ENCODE measurements around the gene TBXA2R. TPM values are rescaled to one million over a fixed set of nuclear protein-coding genes. Genes with fewer than 3 reads are reported as not detected.

TBXA2R gene
- total RNA-seq, 2 donors from 2014 or later = 0.28 TPM; not detected in 1

- Mint-ChIP-seq H3K27me3 (no peaks in the 10 kb centered on the region), H3K27ac (no peak overlapping the region), H3K4me1 (ENCODE audit: low read depth in 2 of 2) (peaks cover 7 to 8% of the 10 kb centered on the region in 2 donors), H3K4me3 (no peak overlapping the region), H3K9me3 (no peaks in the 10 kb centered on the region), H3K36me3 (no peaks in the 10 kb centered on the region)
- DNase-seq (ENCODE audit: low spot score) (no peak), ATAC-seq (no peak)
Observed at GRCh38 chr19:3609779-3610719, 3.4 kb upstream of the TBXA2R start.

GRCh38 chr19:3608750-3609322 lies 2.2 kb upstream of the TBXA2R start:
- H3K9me3 Mint-ChIP-seq = no peaks in the 10 kb centered on the region
- DNase-seq (ENCODE audit: low spot score) (no peak), ATAC-seq (no peak)
- H3K27ac Mint-ChIP-seq = no peak overlapping the region
- no peaks in the 10 kb centered on the region for H3K27me3 Mint-ChIP-seq
- no peak overlapping the region for H3K4me3 Mint-ChIP-seq
- H3K36me3 Mint-ChIP-seq = no peaks in the 10 kb centered on the region
- H3K4me1 Mint-ChIP-seq (ENCODE audit: low read depth in 2 of 2) = peaks cover 7 to 8% of the 10 kb centered on the region in 2 donors

GRCh38 chr19:3608079-3608641 lies 1.5 kb upstream of the TBXA2R start:
- Mint-ChIP-seq H3K9me3 (no peaks in the 10 kb centered on the region), H3K4me1 (ENCODE audit: low read depth in 2 of 2) (peaks cover 7 to 8% of the 10 kb centered on the region in 2 donors), H3K27me3 (no peaks in the 10 kb centered on the region), H3K4me3 (peak overlapping the region; percentile 63), H3K27ac (no peak overlapping the region), H3K36me3 (no peaks in the 10 kb centered on the region)
- ATAC-seq (no peak), DNase-seq (ENCODE audit: low spot score) (no peak)

- Mint-ChIP-seq H3K4me3 (peak overlapping the region; percentile 63), H3K36me3 (no peaks in the 10 kb centered on the region), H3K4me1 (ENCODE audit: low read depth in 2 of 2) (peaks cover 7 to 8% of the 10 kb centered on the region in 2 donors), H3K27ac (no peak overlapping the region), H3K9me3 (no peaks in the 10 kb centered on the region), H3K27me3 (no peaks in the 10 kb centered on the region)
- DNase-seq (ENCODE audit: low spot score) = no peak
- no peak for ATAC-seq
Observed at GRCh38 chr19:3607303-3608078, 816 bp upstream of the TBXA2R start.

GRCh38 chr19:3606174-3606689 lies 443 bp downstream of the TBXA2R start:
- peaks cover 7 to 8% of the 10 kb centered on the region in 2 donors for H3K4me1 Mint-ChIP-seq (ENCODE audit: low read depth in 2 of 2)
- H3K4me3 Mint-ChIP-seq = no peak overlapping the region
- ATAC-seq (peak; percentile 57 to 67), DNase-seq (ENCODE audit: low spot score) (no peak)
- H3K27ac Mint-ChIP-seq = no peak overlapping the region
- no peaks in the 10 kb centered on the region for H3K9me3 Mint-ChIP-seq
- H3K36me3 Mint-ChIP-seq = no peaks in the 10 kb centered on the region
- H3K27me3 Mint-ChIP-seq = no peaks in the 10 kb centered on the region

- Mint-ChIP-seq H3K27ac (no peak overlapping the region), H3K4me1 (ENCODE audit: low read depth in 2 of 2) (peaks cover 7 to 8% of the 10 kb centered on the region in 2 donors), H3K36me3 (no peaks in the 10 kb centered on the region), H3K9me3 (no peaks in the 10 kb centered on the region), H3K4me3 (no peak overlapping the region), H3K27me3 (no peaks in the 10 kb centered on the region)
- ATAC-seq = no peak
- DNase-seq (ENCODE audit: low spot score) = no peak
Observed at GRCh38 chr19:3605770-3606169, 905 bp downstream of the TBXA2R start.

GRCh38 chr19:3605361-3605760 lies 1.3 kb downstream of the TBXA2R start:
- Mint-ChIP-seq H3K36me3 (no peaks in the 10 kb centered on the region), H3K4me3 (no peak overlapping the region), H3K4me1 (ENCODE audit: low read depth in 2 of 2) (peaks cover 7 to 8% of the 10 kb centered on the region in 2 donors), H3K9me3 (no peaks in the 10 kb centered on the region), H3K27me3 (no peaks in the 10 kb centered on the region), H3K27ac (no peak overlapping the region)
- ATAC-seq (no peak), DNase-seq (ENCODE audit: low spot score) (no peak)

GRCh38 chr19:3604987-3605343 lies 1.7 kb downstream of the TBXA2R start:
- ATAC-seq (peak; percentile 58 to 62), DNase-seq (ENCODE audit: low spot score) (no peak)
- Mint-ChIP-seq H3K4me1 (ENCODE audit: low read depth in 2 of 2) (peaks cover 7 to 8% of the 10 kb centered on the region in 2 donors), H3K4me3 (no peak overlapping the region), H3K36me3 (no peaks in the 10 kb centered on the region), H3K27ac (no peak overlapping the region), H3K9me3 (no peaks in the 10 kb centered on the region), H3K27me3 (no peaks in the 10 kb centered on the region)

GRCh38 chr19:3604227-3604986 lies 2.3 kb downstream of the TBXA2R start:
- Mint-ChIP-seq H3K4me1 (ENCODE audit: low read depth in 2 of 2) (peaks cover 7 to 8% of the 10 kb centered on the region in 2 donors), H3K9me3 (no peaks in the 10 kb centered on the region), H3K27me3 (no peaks in the 10 kb centered on the region), H3K36me3 (no peaks in the 10 kb centered on the region), H3K4me3 (no peak overlapping the region), H3K27ac (no peak overlapping the region)
- no peak for DNase-seq (ENCODE audit: low spot score)
- ATAC-seq = no peak

- no peaks in the 10 kb centered on the region for H3K9me3 Mint-ChIP-seq
- DNase-seq (ENCODE audit: low spot score) = no peak
- no peak overlapping the region for H3K4me3 Mint-ChIP-seq
- ATAC-seq = no peak
- peaks cover 6% of the 10 kb centered on the region in 2 donors for H3K4me1 Mint-ChIP-seq (ENCODE audit: low read depth in 2 of 2)
- no peak overlapping the region for H3K27ac Mint-ChIP-seq
- H3K36me3 Mint-ChIP-seq = no peaks in the 10 kb centered on the region
- no peaks in the 10 kb centered on the region for H3K27me3 Mint-ChIP-seq
Observed at GRCh38 chr19:3603121-3603811, 3.4 kb downstream of the TBXA2R start.

GRCh38 chr19:3601021-3601420 lies 5.7 kb downstream of the TBXA2R start:
- Mint-ChIP-seq H3K27ac (no peak overlapping the region), H3K27me3 (no peaks in the 10 kb centered on the region), H3K4me3 (no peak overlapping the region), H3K9me3 (no peaks in the 10 kb centered on the region), H3K4me1 (ENCODE audit: low read depth in 2 of 2) (no peaks in the 10 kb centered on the region), H3K36me3 (no peaks in the 10 kb centered on the region)
- no peak for DNase-seq (ENCODE audit: low spot score)
- ATAC-seq = no peak

- ATAC-seq (peak in 1 of 2 donors; percentile 41), DNase-seq (ENCODE audit: low spot score) (no peak)
- Mint-ChIP-seq H3K9me3 (no peaks in the 10 kb centered on the region), H3K4me1 (ENCODE audit: low read depth in 2 of 2) (no peaks in the 10 kb centered on the region), H3K27ac (no peak overlapping the region), H3K36me3 (no peaks in the 10 kb centered on the region), H3K27me3 (no peaks in the 10 kb centered on the region), H3K4me3 (no peak overlapping the region)
Observed at GRCh38 chr19:3599776-3600187, 6.9 kb downstream of the TBXA2R start.

Measured in natural killer cell treated with Interleukin-12 subunit alpha and Interleukin-12 subunit beta and Interleukin-15 and Interleukin-18, amount 100 ng/mL, for 72 hours (primary cell).